Loucy (cell line): Measurements from ENCODE around the gene E2F7.

Experiments
- H2AFZ ChIP-seq: fragments of 200-600 bp; sonication (generic); 2 replicates; pipeline ENCODE4 v1.6.0; 2016; ENCODE audit warnings: antibody characterized with exemption, mild to moderate bottlenecking, low read length, moderate library complexity
- H3F3A ChIP-seq: fragments of 200-600 bp; 2 replicates; pipeline ENCODE4 v1.6.0; 2016; ENCODE audit warnings: antibody characterized with exemption, low read depth, mild to moderate bottlenecking
- H3K27me3 ChIP-seq: fragments of 200-600 bp; sonication (generic); 2 replicates; pipeline ENCODE4 v1.6.1; 2014; ENCODE audit warnings: low read length, mild to moderate bottlenecking; ENCODE audit not compliant: insufficient read depth, poor library complexity, severe bottlenecking
- H3K36me3 ChIP-seq: fragments of 200-600 bp; sonication (generic); 2 replicates; pipeline ENCODE4 v1.6.1; 2016; ENCODE audit warnings: low read length; ENCODE audit not compliant: insufficient read depth
- H3K4me1 ChIP-seq: fragments of 200-600 bp; sonication (generic); 2 replicates; pipeline ENCODE4 v1.5.1; 2014; ENCODE audit warnings: low read length, mild to moderate bottlenecking; ENCODE audit not compliant: insufficient read depth, poor library complexity, severe bottlenecking
- H3K4me2 ChIP-seq: fragments of 200-600 bp; sonication (generic); 2 replicates; pipeline ENCODE4 v1.6.0; 2014; ENCODE audit warnings: antibody characterized with exemption, low read length, low read depth, mild to moderate bottlenecking; ENCODE audit not compliant: poor library complexity, severe bottlenecking
- H3K4me3 ChIP-seq: fragments of 200-600 bp; sonication (generic); 2 replicates; pipeline ENCODE4 v1.5.1; 2014; ENCODE audit warnings: low read length, mild to moderate bottlenecking, mixed read lengths; ENCODE audit not compliant: poor library complexity, severe bottlenecking
- H3K79me2 ChIP-seq: fragments of 200-600 bp; sonication (generic); 2 replicates; pipeline ENCODE4 v1.6.1; 2014; ENCODE audit warnings: low read length; ENCODE audit not compliant: insufficient read depth
- H3K9ac ChIP-seq: fragments of 200-600 bp; sonication (generic); 2 replicates; pipeline ENCODE4 v1.6.0; 2014; ENCODE audit warnings: mild to moderate bottlenecking, low read depth, low read length, moderate library complexity; ENCODE audit not compliant: poor library complexity, severe bottlenecking
- H3K9me2 ChIP-seq: fragments of 200-600 bp; sonication (generic); replicated peaks from 2 replicates; pipeline ENCODE4 v1.6.1; 2016; ENCODE audit warnings: low read depth, low read length, mixed read lengths
- H3K9me3 ChIP-seq: fragments of 200-600 bp; sonication (generic); 2 replicates; pipeline ENCODE4 v1.6.1; 2014; ENCODE audit warnings: mild to moderate bottlenecking, antibody characterized with exemption, low read length, low read depth; ENCODE audit not compliant: insufficient read depth
- H4K20me1 ChIP-seq: fragments of 200-600 bp; sonication (generic); 2 replicates; pipeline ENCODE4 v1.6.0; 2014; ENCODE audit warnings: antibody characterized with exemption, low read length, mild to moderate bottlenecking; ENCODE audit not compliant: insufficient read depth, poor library complexity, severe bottlenecking
- EZH2phosphoT487 ChIP-seq: fragments of 200-600 bp; IDR thresholded peaks from 2 replicates; pipeline ENCODE4 v1.6.1; 2018; ENCODE audit warnings: antibody characterized with exemption, mild to moderate bottlenecking, moderate library complexity, borderline replicate concordance
- TF ChIP-seq, protein P1 (sequence below): fragments of 200-600 bp; sonication (generic); conservative IDR thresholded peaks from 2 replicates; pipeline ENCODE4 v1.5.1; 2014; ENCODE audit warnings: mild to moderate bottlenecking, antibody characterized with exemption, low read length

The E2F7 gene

GRCh38 chr12:77082021-77082420, 16.7 kb upstream of the E2F7 start:
- Histone ChIP-seq H3K4me2 (no peak overlapping the region), H3K9me2 (no peaks in the 10 kb centered on the region), H3K27me3 (no peaks in the 10 kb centered on the region), H3K4me1 (no peaks in the 10 kb centered on the region), H3K9me3 (no peaks in the 10 kb centered on the region), H4K20me1 (no peaks in the 10 kb centered on the region), H3K79me2 (no peaks in the 10 kb centered on the region), H2AFZ (no peak overlapping the region), H3K4me3 (no peak overlapping the region), H3F3A (no peaks in the 10 kb centered on the region), H3K36me3 (no peaks in the 10 kb centered on the region), H3K9ac (no peak overlapping the region)
- TF ChIP-seq EZH2phosphoT487: no peak
- TF ChIP-seq, protein P1, sequence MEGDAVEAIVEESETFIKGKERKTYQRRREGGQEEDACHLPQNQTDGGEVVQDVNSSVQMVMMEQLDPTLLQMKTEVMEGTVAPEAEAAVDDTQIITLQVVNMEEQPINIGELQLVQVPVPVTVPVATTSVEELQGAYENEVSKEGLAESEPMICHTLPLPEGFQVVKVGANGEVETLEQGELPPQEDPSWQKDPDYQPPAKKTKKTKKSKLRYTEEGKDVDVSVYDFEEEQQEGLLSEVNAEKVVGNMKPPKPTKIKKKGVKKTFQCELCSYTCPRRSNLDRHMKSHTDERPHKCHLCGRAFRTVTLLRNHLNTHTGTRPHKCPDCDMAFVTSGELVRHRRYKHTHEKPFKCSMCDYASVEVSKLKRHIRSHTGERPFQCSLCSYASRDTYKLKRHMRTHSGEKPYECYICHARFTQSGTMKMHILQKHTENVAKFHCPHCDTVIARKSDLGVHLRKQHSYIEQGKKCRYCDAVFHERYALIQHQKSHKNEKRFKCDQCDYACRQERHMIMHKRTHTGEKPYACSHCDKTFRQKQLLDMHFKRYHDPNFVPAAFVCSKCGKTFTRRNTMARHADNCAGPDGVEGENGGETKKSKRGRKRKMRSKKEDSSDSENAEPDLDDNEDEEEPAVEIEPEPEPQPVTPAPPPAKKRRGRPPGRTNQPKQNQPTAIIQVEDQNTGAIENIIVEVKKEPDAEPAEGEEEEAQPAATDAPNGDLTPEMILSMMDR: no peak

- Histone ChIP-seq H3K4me3 (no peak overlapping the region), H2AFZ (no peak overlapping the region), H3K9me3 (no peaks in the 10 kb centered on the region), H3K9ac (no peak overlapping the region), H3K9me2 (no peaks in the 10 kb centered on the region), H3K36me3 (no peaks in the 10 kb centered on the region), H3K4me2 (no peak overlapping the region), H3K4me1 (no peaks in the 10 kb centered on the region), H4K20me1 (no peaks in the 10 kb centered on the region), H3K27me3 (no peaks in the 10 kb centered on the region), H3K79me2 (no peaks in the 10 kb centered on the region), H3F3A (no peaks in the 10 kb centered on the region)
- no peak for TF ChIP-seq EZH2phosphoT487
- TF ChIP-seq, protein P1: no peak
These were observed 14.3 kb upstream of the E2F7 start for GRCh38 chr12:77079631-77080030.

DNA sequence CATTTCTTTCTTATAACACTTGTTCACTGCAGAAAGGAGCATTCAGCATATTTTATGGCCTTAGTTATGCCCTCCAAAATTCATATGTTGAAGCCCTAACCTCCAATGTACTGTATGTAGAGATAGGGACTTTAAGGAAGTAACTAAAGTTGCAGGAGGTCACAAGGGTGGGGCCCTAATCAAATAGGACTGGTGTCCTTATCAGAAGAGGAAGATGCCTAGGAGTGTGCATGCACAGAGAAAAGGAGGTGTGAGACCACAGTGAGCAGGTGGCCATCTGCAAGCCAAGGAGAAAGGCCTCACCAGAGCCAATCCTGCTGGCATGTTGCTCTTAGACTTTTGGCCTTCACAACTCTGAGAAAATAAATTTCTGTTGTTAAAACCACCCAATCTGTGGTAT, 12.9 kb upstream of the E2F7 start:
- no peaks in the 10 kb centered on the region for H3K4me1 ChIP-seq
- no peak overlapping the region for H3K4me3 ChIP-seq
- no peak overlapping the region for H3K4me2 ChIP-seq
- H3K9me3 ChIP-seq: no peaks in the 10 kb centered on the region
- no peaks in the 10 kb centered on the region for H3K9me2 ChIP-seq
- no peak overlapping the region for H3K9ac ChIP-seq
- H2AFZ ChIP-seq: no peak overlapping the region
- no peaks in the 10 kb centered on the region for H3K27me3 ChIP-seq
- no peaks in the 10 kb centered on the region for H3F3A ChIP-seq
- H4K20me1 ChIP-seq: no peaks in the 10 kb centered on the region
- TF ChIP-seq EZH2phosphoT487: no peak
- TF ChIP-seq, protein P1: no peak
- no peaks in the 10 kb centered on the region for H3K79me2 ChIP-seq
- no peaks in the 10 kb centered on the region for H3K36me3 ChIP-seq
